ENCODE results near the gene PADI3. TPM values are rescaled to one million over a fixed set of nuclear protein-coding genes. Genes with fewer than 3 reads are reported as not detected.

Gene PADI3
- total and polyA plus RNA-seq, 2 of the 13 experiments (the other 11 are each of a cell fraction or from before 2014, with no cell fraction given) = not detected

GRCh38 chr1:17236779-17237560 is 11.9 kb upstream of the PADI3 start:
- no peaks in the 10 kb centered on the region for H3K36me3 ChIP-seq (replicated peaks in 1 of 2; ENCODE audit: control insufficient read depth in 1 of 2, insufficient read depth in 2 of 2, low read length in 2 of 2)
- POLR2A ChIA-PET = no interaction called here
- H2AFZ ChIP-seq (ENCODE audit: low read length) = no peak overlapping the region
- no peaks in the 10 kb centered on the region for H3K9me3 ChIP-seq (ENCODE audit: low read length)
- CTCF ChIA-PET (ENCODE audit: low intra/inter-chr PET ratio, low total read pairs) = interaction anchor here (3.1 kb wide), 1 partner anchor 111 kb away, joined by 38 read pairs; no protein-coding TSS in a partner anchor
- H3K4me2 ChIP-seq (ENCODE audit: low read depth, low read length) = no peak overlapping the region
- FAIRE-seq (peak; percentile 85), DNase-seq (ENCODE audit: low spot score) (peak; percentile 73), ATAC-seq (peak; percentile 90)
- H3K27me3 ChIP-seq (ENCODE audit: control insufficient read depth in 1 of 2, insufficient read depth in 2 of 2, low read length in 2 of 2) = peaks cover 1 to 14% of the 10 kb centered on the region in 2 experiments; a peak in 2 of 5 replicates
- intact Hi-C loops (cut with micrococcal nuclease; ENCODE audit: unreplicated experiment) (loop anchor here (1.0 kb wide), 1 partner anchor 112 kb away; no protein-coding TSS in a partner anchor), in situ Hi-C loops (cut with HindIII; ENCODE audit: extremely low pct_ligation_motif_present, low pct_unique_long_range_greater_than_20kb) (loop anchor here (5.0 to 25.0 kb wide), 2 partner anchors 110 to 275 kb away; no protein-coding TSS in a partner anchor)
- 11% methylated on average over 11 of the region's 18 CpGs for WGBS (ENCODE audit: low lambda C conversion rate)
- H3K27ac ChIP-seq (ENCODE audit: extremely low read length, insufficient read depth, low read length) = no peak overlapping the region
- peaks cover 7% of the 10 kb centered on the region; the same call in 1 of the 2 replicates for H3K4me1 ChIP-seq (ENCODE audit: insufficient read depth, low read length)
- no peak overlapping the region for H3K9ac ChIP-seq (ENCODE audit: insufficient read depth, low read depth, low read length)
- no peaks in the 10 kb centered on the region for H3K79me2 ChIP-seq (ENCODE audit: insufficient read depth, low read length)
- H4K20me1 ChIP-seq (ENCODE audit: insufficient read depth, low read length) = no peaks in the 10 kb centered on the region
- no TSS peak for BruUV-seq (replicated peaks)
- no peak overlapping the region; a peak in 1 of 6 replicates for H3K4me3 ChIP-seq (replicated peaks in 1 of 3; ENCODE audit: insufficient read depth in 1 of 3, low read depth in 2 of 3, low read length in 3 of 3)
- TF ChIP-seq REL (CRISPR knock-in tag; conservative IDR thresholded peaks at IDR 0.05) = no peak
- peak; percentile 65; the same call in 1 of the 2 replicates for TF ChIP-seq ESRRA (CRISPR knock-in tag; IDR thresholded peaks at IDR 0.05; ENCODE audit: low read depth)
- TF ChIP-seq NFATC3 (CRISPR knock-in tag; IDR thresholded peaks at IDR 0.05) = no peak
- no peak for TF ChIP-seq ZFY (CRISPR knock-in tag; IDR thresholded peaks at IDR 0.05)
- TF ChIP-seq ATRX (CRISPR knock-in tag; IDR thresholded peaks at IDR 0.05; ENCODE audit: borderline replicate concordance) = no peak
- no peak for TF ChIP-seq MTF1 (CRISPR knock-in tag; IDR thresholded peaks at IDR 0.05)
- no peak for TF ChIP-seq ZMYM4 (CRISPR knock-in tag; IDR thresholded peaks at IDR 0.05)
- TF ChIP-seq SMAD3 (CRISPR knock-in tag; IDR thresholded peaks at IDR 0.05) = 0 out of 2 replicates have a peak, but pooled peaks have one; percentile 27
- TF ChIP-seq GABPB1 (CRISPR knock-in tag; IDR thresholded peaks at IDR 0.05) = peak; percentile 30; the same call in 1 of the 2 replicates
- TF ChIP-seq CTCF (CRISPR knock-in tag; IDR thresholded peaks at IDR 0.05) = peak; percentile 97
- no peak for TF ChIP-seq IKZF4 (CRISPR knock-in tag; IDR thresholded peaks at IDR 0.05; ENCODE audit: borderline replicate concordance, low read depth, not compliant biosample characterization)
- no peak for TF ChIP-seq REXO4 (CRISPR knock-in tag; IDR thresholded peaks at IDR 0.05; ENCODE audit: borderline replicate concordance)
- no peak for TF ChIP-seq MAZ (IDR thresholded peaks at IDR 0.05; ENCODE audit: borderline replicate concordance, low read depth, low read length)
- TF ChIP-seq MAZ (CRISPR knock-in tag; IDR thresholded peaks at IDR 0.05; ENCODE audit: low read depth) = no peak
- no peak for TF ChIP-seq PHF20 (CRISPR knock-in tag; IDR thresholded peaks at IDR 0.05)
- no peak for TF ChIP-seq ZNF737 (CRISPR knock-in tag; IDR thresholded peaks at IDR 0.05; ENCODE audit: borderline replicate concordance)
- peak; percentile 21; the same call in 1 of the 2 replicates for TF ChIP-seq PATZ1 (CRISPR knock-in tag; IDR thresholded peaks at IDR 0.05)
- no peak for TF ChIP-seq ZNF510 (CRISPR knock-in tag; IDR thresholded peaks at IDR 0.05; ENCODE audit: low read depth)

Measured in HepG2 (cell line).